GM19043 (cell line): ENCODE data around the gene ABHD12B.
"Not testable (repeated sequence)": the region's sequence is repeated elsewhere in the genome, so short reads cannot be mapped to it uniquely, and the experiment has no call there.

Experiments
- ATAC-seq: cut with Tn5 transposase; IDR thresholded peaks from one replicate; pipeline ENCODE4 v1.9.1; 2021; ENCODE audit warnings: low read depth; ENCODE audit not compliant: unreplicated experiment

Gene ABHD12B

GRCh38 chr14:50883827-50884197 is 12.0 kb downstream of the ABHD12B start:
- ATAC-seq = no peak

GRCh38 chr14:50887476-50887875 is 15.6 kb downstream of the ABHD12B start:
- no peak for ATAC-seq

GRCh38 chr14:50892255-50892654 is 20.4 kb downstream of the ABHD12B start:
- ATAC-seq = no peak

GRCh38 chr14:50896421-50896820 is 24.6 kb downstream of the ABHD12B start:
- not testable (repeated sequence) for ATAC-seq

- ATAC-seq = not testable (repeated sequence)
These were observed 25.2 kb downstream of the ABHD12B start for GRCh38 chr14:50897005-50897404.

GRCh38 chr14:50897658-50898175 is 25.9 kb downstream of the ABHD12B start:
- no peak for ATAC-seq

GRCh38 chr14:50901361-50901760 is 29.5 kb downstream of the ABHD12B start:
- ATAC-seq = no peak

GRCh38 chr14:50904719-50905118 is 32.9 kb downstream of the ABHD12B start:
- ATAC-seq = no peak

- no peak for ATAC-seq
These were observed 34.6 kb downstream of the ABHD12B start for GRCh38 chr14:50906326-50907065.

GRCh38 chr14:50910495-50911420 is 38.9 kb downstream of the ABHD12B start:
- no peak for ATAC-seq

- ATAC-seq = no peak
These were observed 45.6 kb downstream of the ABHD12B start for GRCh38 chr14:50917449-50917848.

GRCh38 chr14:50919524-50919923 is 47.7 kb downstream of the ABHD12B start:
- ATAC-seq = not testable (repeated sequence)

- no peak for ATAC-seq
These were observed 48.8 kb downstream of the ABHD12B start for GRCh38 chr14:50920482-50921230.

- no peak for ATAC-seq
These were observed 51.0 kb downstream of the ABHD12B start for GRCh38 chr14:50922803-50923202.

- ATAC-seq = no peak
These were observed 52.4 kb downstream of the ABHD12B start for GRCh38 chr14:50924236-50924635.

GRCh38 chr14:50924843-50925242 is 53.0 kb downstream of the ABHD12B start:
- ATAC-seq = no peak

GRCh38 chr14:50926851-50927386 is 55.1 kb downstream of the ABHD12B start:
- ATAC-seq = no peak

- no peak for ATAC-seq
These were observed 56.3 kb downstream of the ABHD12B start for GRCh38 chr14:50928002-50928635.

GRCh38 chr14:50929506-50929905 is 57.7 kb downstream of the ABHD12B start:
- no peak for ATAC-seq

- no peak for ATAC-seq
These were observed 59.7 kb downstream of the ABHD12B start for GRCh38 chr14:50931559-50931958.
